Measurements from ENCODE around the gene PTF1A. TPM values are rescaled to one million over a fixed set of nuclear protein-coding genes. Genes with fewer than 3 reads are reported as not detected.

PTF1A gene
- total and polyA plus RNA-seq, 9 of the 15 experiments (the other 6 are each of a cell fraction or from before 2014, with no cell fraction given), result not detected

DNA sequence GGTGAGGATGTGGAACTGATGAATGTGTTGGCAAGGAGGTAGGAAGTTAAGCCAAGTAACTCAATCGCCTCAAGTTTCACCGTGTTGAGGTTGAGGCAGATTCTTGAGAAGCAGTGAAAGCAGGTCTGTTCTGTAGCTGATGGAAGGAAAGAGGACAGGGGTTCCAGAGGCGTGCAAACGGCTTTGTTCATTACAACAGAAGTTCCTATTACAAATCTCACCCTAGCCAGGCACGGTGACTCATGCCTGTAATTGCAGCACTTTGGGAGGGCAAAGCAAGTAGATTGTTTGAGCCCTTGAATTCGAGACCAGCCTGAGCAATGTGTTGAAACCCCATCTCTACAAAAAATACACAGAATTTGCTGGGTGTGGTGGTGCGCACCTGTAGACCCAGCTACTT, 36.9 kb upstream of the PTF1A start:
- FAIRE-seq (no peak), DNase-seq (ENCODE audit: extremely low read depth in 1 of 4, low spot score in 3 of 4) (no peak), ATAC-seq (no peak)
- intact Hi-C loops (cut with micrococcal nuclease) (loop anchor here (5.0 to 10.0 kb wide), 3 partner anchors 380 to 1347 kb away; no protein-coding TSS in a partner anchor), in situ Hi-C loops (cut with MboI) (loop anchor here (5.0 to 25.0 kb wide), 2 partner anchors 137 to 1357 kb away; no protein-coding TSS in a partner anchor)
- Histone ChIP-seq H3K4me3 (no peak overlapping the region), H3K4me2 (ENCODE audit: insufficient read depth, low read length) (no peak overlapping the region), H3K9me1 (ENCODE audit: control insufficient read depth, insufficient read depth, low read length) (no peaks in the 10 kb centered on the region), H3K9me3 (replicated peaks; ENCODE audit: control insufficient read depth, insufficient read depth, low read depth, low read length) (no peaks in the 10 kb centered on the region), H3K27ac (ENCODE audit: extremely low read depth, low read depth, low read length) (no peak overlapping the region), H3K36me3 (ENCODE audit: control insufficient read depth, insufficient read depth, low read length) (no peaks in the 10 kb centered on the region), H3K4me1 (replicated peaks in 1 of 2; ENCODE audit: control insufficient read depth in 2 of 2, insufficient read depth in 2 of 2, low read length in 2 of 2) (peaks cover 0 to 2% of the 10 kb centered on the region in 2 experiments; a peak in 2 of 5 replicates), H2AFZ (ENCODE audit: low read depth, low read length) (no peak overlapping the region), H3K79me2 (ENCODE audit: control insufficient read depth, insufficient read depth, low read length) (no peaks in the 10 kb centered on the region), H3K9ac (ENCODE audit: insufficient read depth in 1 of 2, low read depth in 2 of 2, low read length in 2 of 2) (no peak overlapping the region), H3K27me3 (ENCODE audit: control insufficient read depth in 2 of 2, insufficient read depth in 2 of 2, low read length in 2 of 2) (peaks cover 3 to 31% of the 10 kb centered on the region in 2 experiments; a peak in 3 of 5 replicates), H4K20me1 (replicated peaks; ENCODE audit: control insufficient read depth, insufficient read depth, low read length) (no peaks in the 10 kb centered on the region)
- ChIA-PET POLR2A (no interaction called here), CTCF (ENCODE audit: low intra/inter-chr PET ratio) (no interaction called here)
- TF ChIP-seq EP400 (IDR thresholded peaks at IDR 0.05), result no peak
- TF ChIP-seq, protein P1, sequence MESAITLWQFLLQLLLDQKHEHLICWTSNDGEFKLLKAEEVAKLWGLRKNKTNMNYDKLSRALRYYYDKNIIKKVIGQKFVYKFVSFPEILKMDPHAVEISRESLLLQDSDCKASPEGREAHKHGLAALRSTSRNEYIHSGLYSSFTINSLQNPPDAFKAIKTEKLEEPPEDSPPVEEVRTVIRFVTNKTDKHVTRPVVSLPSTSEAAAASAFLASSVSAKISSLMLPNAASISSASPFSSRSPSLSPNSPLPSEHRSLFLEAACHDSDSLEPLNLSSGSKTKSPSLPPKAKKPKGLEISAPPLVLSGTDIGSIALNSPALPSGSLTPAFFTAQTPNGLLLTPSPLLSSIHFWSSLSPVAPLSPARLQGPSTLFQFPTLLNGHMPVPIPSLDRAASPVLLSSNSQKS (CRISPR knock-in tag; IDR thresholded peaks at IDR 0.05), result no peak
- TF ChIP-seq, protein P2, sequence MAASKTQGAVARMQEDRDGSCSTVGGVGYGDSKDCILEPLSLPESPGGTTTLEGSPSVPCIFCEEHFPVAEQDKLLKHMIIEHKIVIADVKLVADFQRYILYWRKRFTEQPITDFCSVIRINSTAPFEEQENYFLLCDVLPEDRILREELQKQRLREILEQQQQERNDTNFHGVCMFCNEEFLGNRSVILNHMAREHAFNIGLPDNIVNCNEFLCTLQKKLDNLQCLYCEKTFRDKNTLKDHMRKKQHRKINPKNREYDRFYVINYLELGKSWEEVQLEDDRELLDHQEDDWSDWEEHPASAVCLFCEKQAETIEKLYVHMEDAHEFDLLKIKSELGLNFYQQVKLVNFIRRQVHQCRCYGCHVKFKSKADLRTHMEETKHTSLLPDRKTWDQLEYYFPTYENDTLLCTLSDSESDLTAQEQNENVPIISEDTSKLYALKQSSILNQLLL (CRISPR knock-in tag; IDR thresholded peaks at IDR 0.05; ENCODE audit: borderline replicate concordance), result no peak
- no peak for TF ChIP-seq XRCC3 (IDR thresholded peaks at IDR 0.05)
- no peak for TF ChIP-seq CREM (IDR thresholded peaks at IDR 0.05; ENCODE audit: low read depth)
- no peak for TF ChIP-seq TAF7 (tag; IDR thresholded peaks at IDR 0.05)
- TF ChIP-seq CBFA2T2 (conservative IDR thresholded peaks at IDR 0.05), result no peak
- TF ChIP-seq NUFIP1 (IDR thresholded peaks at IDR 0.05; ENCODE audit: partially characterized antibody), result no peak
- TF ChIP-seq ZKSCAN8 (CRISPR knock-in tag; IDR thresholded peaks at IDR 0.05), result no peak
- no peak for TF ChIP-seq ZNF76 (CRISPR knock-in tag; IDR thresholded peaks at IDR 0.05; ENCODE audit: borderline replicate concordance)
- TF ChIP-seq SLC30A9 (CRISPR knock-in tag; IDR thresholded peaks at IDR 0.05), result no peak
- TF ChIP-seq TCF7 (IDR thresholded peaks at IDR 0.05; ENCODE audit: borderline replicate concordance), result no peak
- TF ChIP-seq, protein P3, sequence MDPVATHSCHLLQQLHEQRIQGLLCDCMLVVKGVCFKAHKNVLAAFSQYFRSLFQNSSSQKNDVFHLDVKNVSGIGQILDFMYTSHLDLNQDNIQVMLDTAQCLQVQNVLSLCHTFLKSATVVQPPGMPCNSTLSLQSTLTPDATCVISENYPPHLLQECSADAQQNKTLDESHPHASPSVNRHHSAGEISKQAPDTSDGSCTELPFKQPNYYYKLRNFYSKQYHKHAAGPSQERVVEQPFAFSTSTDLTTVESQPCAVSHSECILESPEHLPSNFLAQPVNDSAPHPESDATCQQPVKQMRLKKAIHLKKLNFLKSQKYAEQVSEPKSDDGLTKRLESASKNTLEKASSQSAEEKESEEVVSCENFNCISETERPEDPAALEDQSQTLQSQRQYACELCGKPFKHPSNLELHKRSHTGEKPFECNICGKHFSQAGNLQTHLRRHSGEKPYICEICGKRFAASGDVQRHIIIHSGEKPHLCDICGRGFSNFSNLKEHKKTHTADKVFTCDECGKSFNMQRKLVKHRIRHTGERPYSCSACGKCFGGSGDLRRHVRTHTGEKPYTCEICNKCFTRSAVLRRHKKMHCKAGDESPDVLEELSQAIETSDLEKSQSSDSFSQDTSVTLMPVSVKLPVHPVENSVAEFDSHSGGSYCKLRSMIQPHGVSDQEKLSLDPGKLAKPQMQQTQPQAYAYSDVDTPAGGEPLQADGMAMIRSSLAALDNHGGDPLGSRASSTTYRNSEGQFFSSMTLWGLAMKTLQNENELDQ (CRISPR knock-in tag; IDR thresholded peaks at IDR 0.05; ENCODE audit: borderline replicate concordance), result no peak
- TF ChIP-seq BRCA1 (IDR thresholded peaks at IDR 0.05), result no peak
- no peak for TF ChIP-seq BRCA1 (CRISPR knock-in tag; IDR thresholded peaks at IDR 0.05)
- WGBS (ENCODE audit: insufficient coverage, low coverage, missing lambda C conversion rate), result 6% methylated on average over 7 of the region's 7 CpGs
- BruUV-seq (replicated peaks), result no TSS peak
